Skeletal muscle cell (primary cell): ENCODE measurements around the gene IL21R.

Source experiments
- DNase-seq: peaks from one replicate; pipeline ENCODE4 v3.0.0-alpha.2; 2010; ENCODE audit warnings: low read depth
- H3K4me3 ChIP-seq: 2 replicates; pipeline ENCODE4 v1.5.1; 2011; ENCODE audit warnings: low read depth, mild to moderate bottlenecking, control low read depth, low read length, moderate library complexity

The IL21R gene

GRCh38 chr16:27474041-27474440 is 72.1 kb downstream of the IL21R start:
- DNase-seq: no peak
- no peak overlapping the region for H3K4me3 ChIP-seq

GRCh38 chr16:27474921-27475320 is 72.9 kb downstream of the IL21R start:
- no peak overlapping the region for H3K4me3 ChIP-seq
- DNase-seq: no peak

DNA sequence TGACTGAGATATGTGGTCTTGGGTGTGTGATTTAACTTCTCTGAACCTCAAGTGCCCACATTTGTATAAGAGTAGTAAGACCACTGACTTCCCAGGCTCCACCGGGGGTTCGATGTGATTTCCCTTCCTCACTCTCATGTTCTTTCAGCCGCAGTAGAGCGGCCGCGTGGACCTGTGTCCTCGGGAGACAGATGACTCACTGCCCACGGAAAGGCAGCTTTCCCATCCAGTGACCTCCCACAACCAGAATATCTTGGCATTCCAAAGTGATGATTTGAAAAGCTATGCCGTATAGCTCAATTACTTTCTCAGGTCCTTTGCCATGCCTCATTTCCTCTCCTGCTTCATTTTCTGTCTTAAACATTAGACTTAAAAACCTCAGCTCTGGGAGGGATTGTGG is 73.6 kb downstream of the IL21R start:
- no peak overlapping the region for H3K4me3 ChIP-seq
- peak; percentile 57 for DNase-seq

DNA sequence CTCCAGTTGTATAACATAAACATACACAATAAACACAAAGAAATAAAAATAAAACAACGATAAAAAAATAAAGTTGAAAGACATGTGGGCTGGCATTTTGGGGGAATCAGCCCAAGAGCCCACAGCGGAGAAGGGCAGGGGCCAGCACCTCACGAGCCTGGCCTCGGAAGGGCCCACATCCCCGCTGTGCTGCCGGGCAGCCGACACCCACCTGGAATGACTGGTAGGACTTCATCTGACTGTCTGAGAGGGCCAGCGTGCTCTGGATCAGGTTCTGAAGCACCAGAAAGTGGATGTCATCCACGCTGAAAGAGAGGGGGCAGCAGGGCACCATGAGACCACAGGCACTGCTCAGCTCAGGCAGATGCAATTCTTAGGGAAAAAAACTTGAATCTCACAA is 74.3 kb downstream of the IL21R start:
- DNase-seq: no peak
- H3K4me3 ChIP-seq: no peak overlapping the region

DNA sequence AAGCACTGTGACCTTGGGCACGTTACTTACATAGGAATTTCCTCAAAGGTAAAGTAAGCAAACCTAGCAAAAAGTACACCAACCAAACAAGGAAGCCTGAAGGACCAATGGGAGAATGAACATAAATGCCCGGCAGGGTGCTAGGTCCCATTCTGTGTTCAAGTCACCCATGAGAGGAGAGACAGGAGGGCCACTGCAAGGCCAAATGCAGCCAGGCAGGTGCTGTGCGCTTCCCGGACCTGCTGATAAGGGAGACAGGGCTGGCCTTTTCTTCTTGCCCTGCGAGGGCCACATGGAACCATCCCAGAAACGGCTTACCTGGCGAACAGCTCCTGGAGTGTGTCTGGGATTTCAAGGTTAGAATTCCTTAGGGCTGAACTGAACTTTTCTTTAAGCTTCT is 78.8 kb downstream of the IL21R start:
- DNase-seq: no peak
- no peak overlapping the region for H3K4me3 ChIP-seq

- H3K4me3 ChIP-seq: no peak overlapping the region
- DNase-seq: no peak
Measured at GRCh38 chr16:27481282-27481934, 79.4 kb downstream of the IL21R start.

GRCh38 chr16:27482397-27483087 is 80.6 kb downstream of the IL21R start:
- no peak overlapping the region for H3K4me3 ChIP-seq
- DNase-seq: no peak

GRCh38 chr16:27483088-27483437 is 81.1 kb downstream of the IL21R start:
- no peak overlapping the region for H3K4me3 ChIP-seq
- DNase-seq: no peak

DNA sequence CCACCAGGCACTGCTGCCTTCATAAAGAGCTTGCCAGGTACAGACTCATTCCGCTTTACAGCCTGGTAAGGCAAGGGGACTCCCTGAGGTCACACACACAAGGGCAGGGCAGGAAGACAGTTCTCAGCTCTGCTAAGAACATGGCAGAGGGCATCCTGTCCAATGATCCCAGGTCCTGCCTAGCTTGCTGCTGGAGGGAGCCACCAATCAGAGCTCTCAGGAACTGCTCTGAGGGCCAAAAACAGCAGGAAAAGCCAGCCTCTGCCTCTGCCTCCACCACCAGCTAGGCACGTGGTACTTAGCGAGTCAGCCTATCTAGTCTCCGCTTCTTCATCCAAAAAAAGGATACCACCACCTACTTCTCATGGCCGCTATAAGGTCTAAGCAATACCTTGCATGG is 81.7 kb downstream of the IL21R start:
- no peak overlapping the region for H3K4me3 ChIP-seq
- DNase-seq: no peak

DNA sequence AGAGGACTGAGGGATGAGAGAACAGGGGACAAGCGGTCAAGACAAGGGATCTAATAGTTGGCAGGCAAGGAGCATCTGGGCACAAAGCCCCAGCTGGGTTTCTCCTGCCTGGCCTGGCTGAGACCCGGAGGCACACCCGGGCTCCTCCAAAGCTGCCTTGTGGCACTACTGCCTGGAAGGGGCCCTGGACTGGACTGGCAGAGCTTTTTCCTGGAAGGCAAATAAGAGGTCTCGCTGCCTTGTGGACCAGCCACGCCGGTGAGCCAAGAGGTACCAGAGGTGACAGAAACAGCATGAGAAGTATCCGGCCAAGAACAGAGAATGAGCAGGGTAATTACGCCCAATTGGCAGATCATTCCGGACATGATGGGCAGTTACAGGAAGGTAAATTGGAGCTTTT is 83.2 kb downstream of the IL21R start:
- no peak overlapping the region for H3K4me3 ChIP-seq
- DNase-seq: no peak

DNA sequence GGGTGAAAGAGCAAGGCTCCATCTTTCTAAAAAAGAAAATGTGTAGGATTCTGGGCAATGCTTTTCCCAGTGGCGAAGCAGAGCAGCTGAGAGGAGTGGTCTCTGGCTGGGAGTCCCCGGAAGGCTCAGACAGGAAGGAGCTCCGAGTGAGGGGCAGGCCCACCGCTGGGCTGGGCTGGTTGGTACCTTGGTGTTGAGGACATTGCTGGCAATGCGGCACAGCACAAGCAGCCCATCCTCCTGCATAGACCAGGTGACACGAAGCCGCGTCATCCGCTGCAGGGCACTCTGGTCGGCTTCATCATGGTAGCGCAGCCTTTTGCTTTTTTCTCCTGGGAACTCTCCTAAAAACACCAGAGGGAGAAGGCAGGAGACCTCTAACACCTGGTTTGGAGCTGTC is 83.8 kb downstream of the IL21R start:
- no peak for DNase-seq
- no peak overlapping the region for H3K4me3 ChIP-seq

- no peak overlapping the region for H3K4me3 ChIP-seq
- no peak for DNase-seq
Measured at GRCh38 chr16:27486344-27486743, 84.4 kb downstream of the IL21R start.

DNA sequence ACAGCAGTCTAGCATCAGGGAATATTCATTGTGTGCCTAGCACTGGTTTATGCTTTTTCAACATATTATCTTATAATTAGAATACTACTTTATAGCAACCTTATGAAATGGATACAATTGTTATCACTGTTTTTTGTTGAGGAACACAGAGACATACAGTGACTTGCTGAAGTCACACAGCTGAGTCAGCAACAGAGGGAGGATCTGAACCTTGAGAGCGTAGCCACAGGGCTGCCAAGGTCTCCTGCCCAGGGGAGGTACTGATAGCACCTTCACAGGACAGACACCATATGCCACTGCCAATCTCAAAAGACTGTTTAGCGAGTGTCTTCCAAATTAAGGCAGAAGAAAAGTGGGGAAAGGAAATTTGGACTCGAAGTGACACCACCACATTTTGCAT is 84.8 kb downstream of the IL21R start:
- no peak overlapping the region for H3K4me3 ChIP-seq
- DNase-seq: no peak

GRCh38 chr16:27489421-27489820 is 87.4 kb downstream of the IL21R start:
- H3K4me3 ChIP-seq: no peak overlapping the region
- no peak for DNase-seq

DNA sequence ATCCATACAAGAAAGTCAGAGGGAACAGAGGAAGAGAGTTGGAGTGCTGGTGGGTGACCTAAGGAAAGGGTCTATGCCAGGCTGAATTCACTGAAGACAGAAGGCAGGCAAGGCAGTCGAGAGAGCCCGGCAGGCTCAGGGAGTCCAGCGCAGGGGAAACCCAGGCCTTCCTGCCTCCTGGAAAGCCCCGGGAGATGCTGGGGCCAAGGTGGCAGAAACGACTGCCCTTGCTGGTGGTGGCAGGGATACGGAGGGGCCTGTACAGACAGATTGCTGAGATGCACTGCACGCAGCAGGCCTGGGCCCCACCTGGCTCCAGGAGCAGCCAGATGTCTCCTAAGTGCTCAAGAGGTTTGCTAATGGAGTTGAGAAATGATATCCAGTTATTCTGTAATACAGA is 87.9 kb downstream of the IL21R start:
- no peak overlapping the region for H3K4me3 ChIP-seq
- no peak for DNase-seq

DNA sequence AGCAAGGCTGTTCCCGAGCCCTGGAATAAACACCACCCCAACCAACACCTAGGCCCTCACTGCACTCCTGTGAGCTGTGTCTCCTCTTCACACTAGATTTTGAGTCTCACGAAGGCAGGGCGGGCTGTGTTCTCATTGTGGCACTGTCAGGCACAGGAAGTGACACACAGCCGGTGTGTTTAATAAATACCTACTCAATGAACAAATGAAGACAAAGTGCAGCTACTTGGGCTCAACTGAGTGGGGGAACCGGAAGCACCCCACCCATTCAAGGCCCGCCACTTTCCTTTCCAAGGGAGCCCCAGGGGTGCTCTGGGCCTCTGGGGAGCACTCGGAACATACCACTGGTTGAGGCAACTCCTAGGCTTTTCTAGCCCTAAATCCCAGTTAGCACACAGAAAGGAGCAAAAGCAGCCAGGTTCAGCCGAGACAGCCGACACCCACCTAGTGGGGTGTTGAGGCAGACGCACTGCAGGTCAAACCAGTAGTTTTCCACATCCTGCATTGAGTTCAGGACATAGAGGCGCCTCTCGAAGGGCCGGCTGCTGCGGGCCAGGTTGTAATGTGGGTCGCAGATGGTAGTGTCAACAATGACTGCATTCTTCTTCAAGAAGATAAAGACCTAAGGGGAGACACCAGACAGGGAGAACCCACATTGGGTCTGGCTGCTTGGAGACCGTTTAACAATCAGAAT is 90.1 kb downstream of the IL21R start:
- H3K4me3 ChIP-seq: no peak overlapping the region
- DNase-seq: no peak

- no peak overlapping the region for H3K4me3 ChIP-seq
- no peak for DNase-seq
Measured at GRCh38 chr16:27492588-27492979, 90.6 kb downstream of the IL21R start.

- H3K4me3 ChIP-seq: no peak overlapping the region
- DNase-seq: peak; percentile 7
Measured at GRCh38 chr16:27495191-27495590, 93.2 kb downstream of the IL21R start.

GRCh38 chr16:27498031-27498825 is 96.3 kb downstream of the IL21R start:
- no peak for DNase-seq
- H3K4me3 ChIP-seq: no peak overlapping the region

- no peak for DNase-seq
Measured at GRCh38 chr16:27498916-27499658, 97.1 kb downstream of the IL21R start.

More at GRCh38 chr16:27498916-27499658, 97.1 kb downstream of the IL21R start:
- no peak overlapping the region for H3K4me3 ChIP-seq
